K562 (cell line): Measurements from ENCODE around the gene PRTFDC1. TPM values are rescaled to one million over a fixed set of nuclear protein-coding genes. Genes with fewer than 3 reads are reported as not detected.

Experiments
- ATAC-seq: fragments of 200-7000 bp; cut with Tn5 transposase; 3 replicates; pipeline ENCODE4 v1.9.1; 2020; ENCODE audit warnings: moderate library complexity
- BruUV-seq: library from RNA; stranded (reverse); fragments of 400-500 nt; replicated peaks from 2 replicates; lab custom pipeline; 2021; lab: Mats Ljungman, UMichigan
- CTCF ChIA-PET: fragments of 300-600 bp; formaldehyde crosslinking; extraction: SDS; loops from one replicate; lab custom pipeline; 2021; ENCODE audit warnings: low intra/inter-chr PET ratio; lab: Yijun Ruan, JAX
- POLR2A ChIA-PET: fragments of 300-600, 350-650 bp; sonication (Branson Sonifier 250); formaldehyde crosslinking; extraction: SDS; loops from one replicate; lab custom pipeline; 2021; ENCODE audit warnings: antibody characterized with exemption, inconsistent platforms; lab: Yijun Ruan, JAX
- DNase-seq, 4 experiments: peaks; one replicate each; pipeline versions ENCODE4 v3.0.0 to v3.0.0-alpha.2; 2011 to 2018; ENCODE audit warnings: low spot score in 3 of 4, mixed read lengths in 3 of 4; ENCODE audit errors: extremely low read depth in 1 of 4
- FAIRE-seq: peaks from 2 replicates; lab custom pipeline; 2011; peaks lifted over from hg19 to GRCh38; lab: Jason Lieb, UNC
- H2AFZ ChIP-seq: 2 replicates; pipeline ENCODE4 v1.6.0; 2011; ENCODE audit warnings: low read depth, low read length, control low read depth, inconsistent platforms
- H3K27ac ChIP-seq: fragments of 200-600 bp; 3 replicates; pipeline ENCODE4 v1.8.0; 2011; ENCODE audit warnings: low read depth, mild to moderate bottlenecking, control low read depth, inconsistent platforms, low read length, moderate library complexity, mixed read lengths; ENCODE audit errors: extremely low read depth
- H3K27me3 ChIP-seq, 2 experiments: fragments of 300-600 bp in 1 of 2; 2 replicates in 1 of 2; 3 replicates in 1 of 2; pipeline versions ENCODE4 v1.6.0 to v1.8.0; 2011; ENCODE audit warnings: inconsistent platforms in 2 of 2, low read length in 2 of 2, mild to moderate bottlenecking in 1 of 2, mixed read lengths in 1 of 2, moderate library complexity in 1 of 2; ENCODE audit not compliant: control insufficient read depth in 2 of 2, insufficient read depth in 2 of 2
- H3K36me3 ChIP-seq: fragments of 300-600 bp; 3 replicates; pipeline ENCODE4 v1.8.0; 2011; ENCODE audit warnings: mild to moderate bottlenecking, low read length, inconsistent platforms; ENCODE audit not compliant: control insufficient read depth, insufficient read depth
- H3K4me1 ChIP-seq, 2 experiments: fragments of 200-600 bp in 1 of 2; replicated peaks in 1 of 2; 2 replicates in 1 of 2; 3 replicates in 1 of 2; pipeline versions ENCODE4 v1.5.1 to v1.8.0; 2011; ENCODE audit warnings: inconsistent platforms in 2 of 2, low read length in 2 of 2, mild to moderate bottlenecking in 1 of 2, mixed read lengths in 1 of 2, moderate library complexity in 1 of 2; ENCODE audit not compliant: control insufficient read depth in 2 of 2, insufficient read depth in 2 of 2
- H3K4me2 ChIP-seq: 2 replicates; pipeline ENCODE4 v1.6.1; 2011; ENCODE audit warnings: low read length, control low read depth, inconsistent platforms, mixed read lengths; ENCODE audit not compliant: insufficient read depth
- H3K4me3 ChIP-seq: fragments of 200-600 bp; sonication (generic), shearing (Covaris generic); 2 replicates; pipeline ENCODE4 v1.5.1; 2016; ENCODE audit warnings: control low read depth, inconsistent platforms
- H3K79me2 ChIP-seq: fragments of 200-600 bp; 3 replicates; pipeline ENCODE4 v1.8.0; 2011; ENCODE audit warnings: low read length, inconsistent platforms; ENCODE audit not compliant: control insufficient read depth, insufficient read depth
- H3K9ac ChIP-seq, 2 experiments: 2 replicates each; pipeline versions ENCODE4 v1.6.0 to v1.6.1; 2011; ENCODE audit warnings: low read depth in 2 of 2, low read length in 2 of 2, control low read depth in 1 of 2, inconsistent platforms in 1 of 2, mild to moderate bottlenecking in 1 of 2, mixed read lengths in 1 of 2; ENCODE audit not compliant: insufficient read depth in 1 of 2
- H3K9me1 ChIP-seq: one replicate; pipeline ENCODE4 v1.6.0; 2011; ENCODE audit warnings: inconsistent platforms, mild to moderate bottlenecking, low read length, moderate library complexity; ENCODE audit not compliant: control insufficient read depth, insufficient read depth
- H3K9me3 ChIP-seq: replicated peaks from 2 replicates; pipeline ENCODE4 v1.5.1; 2011; ENCODE audit warnings: low read depth, low read length, inconsistent platforms; ENCODE audit not compliant: control insufficient read depth, insufficient read depth
- H4K20me1 ChIP-seq: replicated peaks from 2 replicates; pipeline ENCODE4 v1.6.1; 2011; ENCODE audit warnings: low read length, inconsistent platforms, mixed read lengths; ENCODE audit not compliant: control insufficient read depth, insufficient read depth
- CTBP1 ChIP-seq: fragments of 450-650 bp; IDR thresholded peaks from 2 replicates; pipeline ENCODE4 v1.6.1; 2016; ENCODE audit warnings: borderline replicate concordance
- KDM4B ChIP-seq, 2 experiments: fragments of 450-650 bp in 1 of 2; sonication (generic) in 1 of 2; IDR thresholded peaks; 2 replicates each; pipeline ENCODE4 v1.6.1; 2016 to 2017; ENCODE audit warnings: borderline replicate concordance in 2 of 2, antibody characterized with exemption in 1 of 2, low read depth in 1 of 2, mild to moderate bottlenecking in 1 of 2
- KDM5B ChIP-seq: fragments of 200-600 bp; sonication (generic); IDR thresholded peaks from 2 replicates; pipeline ENCODE4 v1.6.1; 2012; ENCODE audit warnings: low read depth, mild to moderate bottlenecking, moderate library complexity, low read length, control low read depth, inconsistent platforms; ENCODE audit not compliant: insufficient replicate concordance
- MED1 ChIP-seq: sonication (generic); formaldehyde crosslinking; IDR thresholded peaks from 2 replicates; pipeline ENCODE4 v1.8.1; 2023; ENCODE audit warnings: missing genetic modification reagents, borderline replicate concordance
- MLLT1 ChIP-seq, 2 experiments: fragments of 450-650 bp; IDR thresholded peaks; 2 replicates each; pipeline ENCODE4 v1.6.1; 2016
- SREBF1 ChIP-seq: fragments of 150-350 bp; IDR thresholded peaks from 2 replicates; pipeline ENCODE4 v1.6.1; 2014; ENCODE audit warnings: antibody characterized with exemption, low read depth, low read length, borderline replicate concordance
- ZNF583 ChIP-seq: fragments of 250-450 bp; sonication (Bioruptor Pico); IDR thresholded peaks from 2 replicates; pipeline ENCODE4 v1.4.0; 2020
- WGBS: fragments of 100-300 bp; shearing (Covaris generic); methylation state at CpG from one replicate; pipeline ENCODE4 v1.1.6; 2016; ENCODE audit warnings: low coverage, mixed read lengths; ENCODE audit not compliant: insufficient coverage; ENCODE audit errors: missing lambda C conversion rate; 5-methylcytosine and 5-hydroxymethylcytosine counted together
- in situ Hi-C: fragments of 300-500 bp; cut with MboI; formaldehyde crosslinking; loops from 4 replicates; pipeline ENCODE4 v1.15.0; 2018; ENCODE audit warnings: inconsistent platforms, mixed read lengths
- intact Hi-C: fragments of 100-400 bp; cut with micrococcal nuclease; formaldehyde crosslinking; loops from 2 replicates; pipeline ENCODE4 v1.14.2; 2022
- polyA plus RNA-seq, 8 experiments: library from polyadenylated mRNA; depleted of rRNA in 4 of 8; stranded (reverse) in 5 of 8; unstranded in 3 of 8; fragments of >200 nt; fragmentation: Nextera tagmentation in 2 of 8; fragmentation: Illumina TruSeq in 1 of 8; extraction: Ambion mirVana in 2 of 8; extraction: Trizol in 1 of 8; gene quantifications; 2 replicates each; pipeline versions ENCODE4 v1.2.1 to v1.2.3, GENCODE V29; 2011 to 2014; ENCODE audit warnings: inconsistent platforms in 1 of 8, missing spikeins in 1 of 8
- total RNA-seq, 7 experiments: library from RNA; depleted of rRNA in 6 of 7; stranded (reverse); fragments of >200 nt in 6 of 7; fragmentation: Illumina TruSeq in 2 of 7; extraction: Trizol in 2 of 7; gene quantifications; 2 replicates each; pipeline versions ENCODE4 v1.2.1 to v1.2.3, GENCODE V29; 2011 to 2021; ENCODE audit warnings: low replicate concordance in 1 of 7
- TF ChIP-seq, protein P1 (sequence below): fragments of 450-650 bp; IDR thresholded peaks from 2 replicates; pipeline ENCODE4 v1.6.1; 2014; ENCODE audit warnings: low read depth, mild to moderate bottlenecking, moderate library complexity, borderline replicate concordance
- TF ChIP-seq, protein P2 (sequence below), 2 experiments: IDR thresholded peaks in 1 of 2; conservative IDR thresholded peaks in 1 of 2; 2 replicates each; pipeline ENCODE4 v1.6.1; 2016; ENCODE audit warnings: low read depth in 2 of 2, mild to moderate bottlenecking in 1 of 2, missing compliant biosample characterization in 1 of 2, missing genetic modification characterization in 1 of 2, moderate library complexity in 1 of 2
- TF ChIP-seq, protein P3 (sequence below): fragments of 250-450 bp; sonication (Bioruptor Pico); IDR thresholded peaks from 2 replicates; pipeline ENCODE4 v1.4.0; 2020; ENCODE audit warnings: borderline replicate concordance
- TF ChIP-seq, protein P4 (sequence below): fragments of 250-450 bp; sonication (Bioruptor Pico); IDR thresholded peaks from 2 replicates; pipeline ENCODE4 v1.5.1; 2021; ENCODE audit warnings: mild to moderate bottlenecking

Gene PRTFDC1
- total and polyA plus RNA-seq, 9 of the 15 experiments (the other 6 are each of a cell fraction or from before 2014, with no cell fraction given) = 7.0 to 27.6 (median 10.0) TPM

DNA sequence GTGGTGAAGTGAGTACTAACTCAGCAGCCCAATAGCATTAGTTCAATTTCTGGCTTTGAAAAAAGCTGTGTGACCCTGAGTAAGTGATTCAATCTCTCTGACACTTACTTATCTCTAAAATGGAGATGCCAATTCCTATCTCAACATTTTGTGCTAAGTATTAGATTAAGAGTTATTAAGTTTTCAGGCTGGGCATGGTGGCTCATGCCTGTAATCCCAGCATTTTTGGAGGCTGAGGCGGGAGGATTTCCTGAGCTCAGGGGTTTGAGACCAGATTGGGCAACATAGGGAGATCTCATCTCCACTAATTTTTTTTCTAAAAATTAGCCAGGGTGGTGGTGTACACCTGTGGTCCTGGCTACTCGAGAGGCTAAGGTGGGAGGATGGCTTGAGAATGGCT is 109.5 kb downstream of the PRTFDC1 start (continued):
- no peak for TF ChIP-seq MED1 (CRISPR knock-in tag)
- no peak for TF ChIP-seq KDM5B

GRCh38 chr10:24841530-24841929 is 110.9 kb downstream of the PRTFDC1 start:
- no peaks in the 10 kb centered on the region for H3K79me2 ChIP-seq
- DNase-seq (no peak), ATAC-seq (no peak), FAIRE-seq (no peak)
- H3K4me3 ChIP-seq = no peak overlapping the region
- H3K9me3 ChIP-seq = no peaks in the 10 kb centered on the region
- H3K27me3 ChIP-seq = no peaks in the 10 kb centered on the region
- H3K36me3 ChIP-seq = no peaks in the 10 kb centered on the region
- no peaks in the 10 kb centered on the region for H3K9me1 ChIP-seq
- in situ Hi-C loops (no loop called here), intact Hi-C loops (no loop called here)
- 41% methylated on average over 2 of the region's 2 CpGs for WGBS
- no peak overlapping the region for H3K4me2 ChIP-seq
- CTCF ChIA-PET = no interaction called here
- no peaks in the 10 kb centered on the region for H4K20me1 ChIP-seq
- no peak overlapping the region for H3K27ac ChIP-seq
- H3K9ac ChIP-seq = no peak overlapping the region
- POLR2A ChIA-PET = interaction anchor here (0.6 kb wide), 1 partner anchor 24 kb away, joined by 3 read pairs; no protein-coding TSS in a partner anchor
- H2AFZ ChIP-seq = no peak overlapping the region
- no TSS peak for BruUV-seq
- peaks cover 0 to 3% of the 10 kb centered on the region in 2 experiments; a peak in 3 of 5 replicates for H3K4me1 ChIP-seq
- TF ChIP-seq CTBP1 (no peak), KDM4B (IDR thresholded peaks at IDR 0.05; ENCODE audit: borderline replicate concordance in 2 of 2, low read depth in 1 of 2) (no peak), SREBF1 (no peak), MLLT1 (IDR thresholded peaks at IDR 0.05) (no peak), ZNF583 (CRISPR knock-in tag) (no peak)
- TF ChIP-seq, protein P1, sequence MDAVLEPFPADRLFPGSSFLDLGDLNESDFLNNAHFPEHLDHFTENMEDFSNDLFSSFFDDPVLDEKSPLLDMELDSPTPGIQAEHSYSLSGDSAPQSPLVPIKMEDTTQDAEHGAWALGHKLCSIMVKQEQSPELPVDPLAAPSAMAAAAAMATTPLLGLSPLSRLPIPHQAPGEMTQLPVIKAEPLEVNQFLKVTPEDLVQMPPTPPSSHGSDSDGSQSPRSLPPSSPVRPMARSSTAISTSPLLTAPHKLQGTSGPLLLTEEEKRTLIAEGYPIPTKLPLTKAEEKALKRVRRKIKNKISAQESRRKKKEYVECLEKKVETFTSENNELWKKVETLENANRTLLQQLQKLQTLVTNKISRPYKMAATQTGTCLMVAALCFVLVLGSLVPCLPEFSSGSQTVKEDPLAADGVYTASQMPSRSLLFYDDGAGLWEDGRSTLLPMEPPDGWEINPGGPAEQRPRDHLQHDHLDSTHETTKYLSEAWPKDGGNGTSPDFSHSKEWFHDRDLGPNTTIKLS = no peak
- TF ChIP-seq, protein P2, sequence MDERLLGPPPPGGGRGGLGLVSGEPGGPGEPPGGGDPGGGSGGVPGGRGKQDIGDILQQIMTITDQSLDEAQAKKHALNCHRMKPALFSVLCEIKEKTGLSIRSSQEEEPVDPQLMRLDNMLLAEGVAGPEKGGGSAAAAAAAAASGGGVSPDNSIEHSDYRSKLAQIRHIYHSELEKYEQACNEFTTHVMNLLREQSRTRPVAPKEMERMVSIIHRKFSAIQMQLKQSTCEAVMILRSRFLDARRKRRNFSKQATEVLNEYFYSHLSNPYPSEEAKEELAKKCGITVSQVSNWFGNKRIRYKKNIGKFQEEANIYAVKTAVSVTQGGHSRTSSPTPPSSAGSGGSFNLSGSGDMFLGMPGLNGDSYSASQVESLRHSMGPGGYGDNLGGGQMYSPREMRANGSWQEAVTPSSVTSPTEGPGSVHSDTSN (CRISPR knock-in tag; IDR thresholded peaks at IDR 0.05; ENCODE audit: low read depth) = no peak
- TF ChIP-seq, protein P2 (tag; conservative IDR thresholded peaks at IDR 0.05; ENCODE audit: low read depth) = no peak
- TF ChIP-seq, protein P3, sequence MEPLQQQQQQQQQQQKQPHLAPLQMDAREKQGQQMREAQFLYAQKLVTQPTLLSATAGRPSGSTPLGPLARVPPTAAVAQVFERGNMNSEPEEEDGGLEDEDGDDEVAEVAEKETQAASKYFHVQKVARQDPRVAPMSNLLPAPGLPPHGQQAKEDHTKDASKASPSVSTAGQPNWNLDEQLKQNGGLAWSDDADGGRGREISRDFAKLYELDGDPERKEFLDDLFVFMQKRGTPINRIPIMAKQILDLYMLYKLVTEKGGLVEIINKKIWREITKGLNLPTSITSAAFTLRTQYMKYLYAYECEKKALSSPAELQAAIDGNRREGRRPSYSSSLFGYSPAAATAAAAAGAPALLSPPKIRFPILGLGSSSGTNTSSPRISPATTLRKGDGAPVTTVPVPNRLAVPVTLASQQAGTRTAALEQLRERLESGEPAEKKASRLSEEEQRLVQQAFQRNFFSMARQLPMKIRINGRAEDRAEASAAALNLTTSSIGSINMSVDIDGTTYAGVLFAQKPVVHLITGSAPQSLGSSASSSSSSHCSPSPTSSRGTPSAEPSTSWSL (CRISPR knock-in tag) = no peak
- TF ChIP-seq, protein P4, sequence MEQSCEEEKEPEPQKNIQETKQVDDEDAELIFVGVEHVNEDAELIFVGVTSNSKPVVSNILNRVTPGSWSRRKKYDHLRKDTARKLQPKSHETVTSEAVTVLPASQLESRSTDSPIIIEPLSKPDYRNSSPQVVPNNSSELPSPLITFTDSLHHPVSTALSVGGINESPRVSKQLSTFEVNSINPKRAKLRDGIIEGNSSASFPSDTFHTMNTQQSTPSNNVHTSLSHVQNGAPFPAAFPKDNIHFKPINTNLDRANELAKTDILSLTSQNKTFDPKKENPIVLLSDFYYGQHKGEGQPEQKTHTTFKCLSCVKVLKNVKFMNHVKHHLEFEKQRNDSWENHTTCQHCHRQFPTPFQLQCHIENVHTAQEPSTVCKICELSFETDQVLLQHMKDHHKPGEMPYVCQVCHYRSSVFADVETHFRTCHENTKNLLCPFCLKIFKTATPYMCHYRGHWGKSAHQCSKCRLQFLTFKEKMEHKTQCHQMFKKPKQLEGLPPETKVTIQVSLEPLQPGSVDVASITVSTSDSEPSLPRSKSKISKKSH = no peak
